Non-pigmented ciliary epithelial cell (primary cell): ENCODE data around the gene SLAMF6.
"Not testable (repeated sequence)": the region's sequence is repeated elsewhere in the genome, so short reads cannot be mapped to it uniquely, and the experiment has no call there.

Experiments
- DNase-seq: peaks from one replicate; pipeline ENCODE4 v3.0.0-alpha.2; 2010; ENCODE audit warnings: low read depth

The SLAMF6 gene

DNA sequence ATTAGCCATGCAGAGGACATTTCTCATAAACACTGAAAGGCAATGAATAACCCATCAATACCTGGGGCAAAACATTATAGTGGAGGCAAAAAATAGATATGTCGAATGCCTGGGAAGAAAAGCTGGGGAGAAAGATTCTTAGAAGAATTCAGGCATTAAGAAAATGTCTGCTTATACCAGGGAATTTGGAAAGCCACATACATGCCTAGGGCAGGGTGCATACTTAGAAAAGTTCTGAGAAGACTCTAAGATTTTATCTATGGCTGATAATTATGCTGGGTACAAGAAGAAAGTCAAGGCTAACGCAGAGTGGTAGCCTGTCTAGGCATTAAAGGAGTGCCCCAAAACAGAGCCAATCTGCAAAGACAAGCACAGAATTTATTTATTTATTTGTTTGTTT is 18.4 kb downstream of the SLAMF6 start:
- DNase-seq, result no peak

DNA sequence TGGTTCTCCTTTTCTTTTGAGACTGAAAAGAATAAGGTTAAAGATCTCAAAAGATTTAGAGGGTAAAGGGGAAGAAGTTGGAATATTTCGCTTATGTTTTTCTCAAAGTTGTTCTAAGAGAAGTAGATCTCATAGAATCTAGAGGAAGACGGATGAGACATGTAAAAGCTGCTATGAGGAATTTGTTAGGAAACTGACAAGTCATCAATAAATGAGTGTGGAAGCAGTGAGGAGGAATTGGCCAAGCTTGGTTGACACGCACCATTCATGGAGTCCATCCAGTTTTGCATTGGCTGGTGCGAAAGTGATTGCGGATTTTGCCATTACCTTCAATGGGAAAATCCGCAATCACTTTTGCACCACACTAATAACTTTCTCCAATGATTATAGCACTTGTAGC is 20.0 kb downstream of the SLAMF6 start:
- no peak for DNase-seq

- DNase-seq, result no peak
Measured at GRCh38 chr1:160500321-160500990, 22.6 kb downstream of the SLAMF6 start.

- no peak for DNase-seq
Measured at GRCh38 chr1:160499631-160500030, 23.4 kb downstream of the SLAMF6 start.

DNA sequence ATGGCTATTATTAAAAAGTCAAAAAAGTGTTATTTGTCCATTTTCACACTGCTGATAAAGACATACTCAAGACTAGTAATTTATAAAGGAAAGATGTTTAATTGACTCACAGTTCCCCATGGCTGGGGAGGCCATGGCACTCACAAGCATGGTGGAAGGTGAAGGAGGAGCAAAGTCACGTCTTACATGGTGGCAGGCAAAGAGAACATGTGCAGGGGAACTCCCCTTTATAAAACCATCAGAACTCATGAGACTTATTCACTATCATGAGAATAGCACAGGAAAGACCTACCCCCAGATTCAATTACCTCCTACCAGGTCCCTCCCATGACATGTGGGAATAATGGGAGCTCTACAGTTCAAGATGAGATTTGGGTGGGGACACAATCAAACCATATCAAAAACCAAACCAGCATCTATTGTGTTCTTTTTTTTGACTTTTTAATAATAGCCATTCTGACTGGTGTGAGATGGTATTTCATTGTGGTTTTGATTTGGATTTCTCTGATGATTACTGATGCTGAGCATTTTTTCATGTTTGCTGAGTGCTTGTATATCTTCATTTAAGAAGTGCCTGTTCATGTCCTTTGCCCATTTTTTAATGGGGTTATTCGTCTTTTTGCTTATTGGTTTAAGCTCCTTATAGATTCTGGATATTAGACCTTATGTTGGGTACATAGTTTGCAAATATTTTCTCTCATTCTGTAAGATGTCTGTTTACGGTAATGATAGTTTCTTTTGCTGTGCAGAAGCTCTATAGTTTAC is 24.6 kb downstream of the SLAMF6 start:
- DNase-seq, result not testable (repeated sequence)

DNA sequence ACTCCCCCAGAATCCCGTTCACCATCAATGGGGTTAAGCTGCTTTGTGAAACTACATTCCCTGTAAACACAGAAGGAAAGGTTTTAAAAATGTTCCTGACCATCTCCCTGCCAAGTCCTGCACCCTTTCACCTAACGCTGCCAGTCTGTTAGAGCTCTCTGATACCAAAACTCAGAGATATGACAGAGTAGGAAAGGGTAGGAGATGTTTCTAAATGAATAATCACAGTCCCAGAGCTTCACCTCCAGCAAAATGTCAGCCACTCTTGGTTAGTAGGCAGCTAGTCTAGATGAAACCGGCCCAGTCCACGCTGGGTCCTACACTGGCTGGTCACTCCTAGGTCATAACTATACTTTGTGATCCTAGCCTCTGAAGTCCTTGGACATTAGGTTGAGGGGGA is 26.7 kb downstream of the SLAMF6 start:
- no peak for DNase-seq

DNA sequence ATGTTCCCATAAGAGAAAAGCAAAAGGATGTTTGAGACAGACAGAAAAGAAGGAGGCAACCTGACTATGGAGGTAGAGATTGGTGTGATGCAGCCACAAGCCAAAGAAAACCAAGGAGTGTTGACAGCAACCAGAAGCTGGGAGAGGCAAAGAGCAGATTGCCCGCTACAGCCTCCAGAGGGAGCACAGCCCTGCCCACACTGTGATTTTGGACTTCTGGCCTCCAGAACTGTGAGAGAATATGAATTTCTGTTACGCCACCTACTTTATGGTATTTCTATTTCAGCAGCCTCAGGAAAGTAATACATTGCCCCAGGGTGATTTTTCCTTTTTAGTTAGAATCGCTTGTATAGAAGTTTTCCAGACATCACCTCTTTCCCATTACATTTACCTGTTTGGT is 28.4 kb downstream of the SLAMF6 start:
- DNase-seq, result no peak

- DNase-seq, result no peak
Measured at GRCh38 chr1:160492617-160493016, 30.4 kb downstream of the SLAMF6 start.

GRCh38 chr1:160491981-160492380 is 31.1 kb downstream of the SLAMF6 start:
- DNase-seq, result no peak

DNA sequence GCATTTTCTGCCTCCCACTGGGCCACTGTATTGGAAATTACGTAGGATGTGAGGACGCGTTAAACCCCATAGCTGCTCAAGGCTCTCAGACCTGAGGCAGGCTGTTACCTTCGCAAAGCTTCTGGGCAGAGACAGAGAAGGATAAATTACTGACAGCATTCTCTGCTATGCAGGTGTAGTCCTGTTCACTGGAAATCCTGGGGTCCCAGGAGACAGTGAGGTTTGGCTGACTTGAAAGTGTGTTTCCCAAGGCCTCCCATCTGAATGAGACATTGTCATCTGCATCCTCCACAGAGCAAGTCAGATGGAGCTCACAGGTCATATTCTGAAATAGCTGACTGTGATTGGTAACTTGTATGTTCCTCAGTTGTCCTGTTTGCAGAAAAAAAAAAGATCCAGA is 32.0 kb downstream of the SLAMF6 start:
- no peak for DNase-seq

- DNase-seq, result no peak
Measured at GRCh38 chr1:160489513-160490261, 33.4 kb downstream of the SLAMF6 start.

DNA sequence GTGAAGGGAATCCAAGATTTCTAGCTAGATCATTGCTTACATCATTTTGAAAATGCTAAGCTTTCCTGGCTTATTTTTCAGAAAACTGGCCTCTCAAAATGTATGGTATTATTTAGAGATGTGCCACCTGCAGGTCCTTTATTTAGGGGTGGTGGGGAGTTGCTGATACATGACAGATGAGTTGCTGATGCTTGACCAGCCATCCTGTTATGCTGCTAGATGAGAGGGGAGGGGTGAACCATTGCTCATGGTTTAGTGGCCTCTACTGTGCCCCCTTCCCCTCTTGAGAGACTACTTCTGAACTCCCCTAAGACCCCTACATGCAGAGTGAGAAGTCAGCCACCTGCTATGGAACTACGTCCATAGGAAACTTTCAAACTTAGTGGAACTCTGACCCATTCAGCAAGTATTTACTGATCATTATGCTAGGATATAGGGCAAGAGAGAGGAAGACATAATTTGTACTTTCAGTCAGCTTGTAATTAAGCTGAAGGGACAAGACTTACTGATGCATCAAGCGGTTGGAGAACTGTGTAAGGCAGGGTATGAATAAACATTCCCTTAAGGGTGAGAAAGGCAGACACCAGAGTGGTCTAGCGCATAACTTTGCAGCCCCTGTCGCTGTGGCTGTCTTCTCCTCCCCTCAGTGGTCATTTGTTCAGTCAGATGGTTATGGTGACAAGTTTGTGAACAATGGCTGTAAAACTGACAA is 34.6 kb downstream of the SLAMF6 start:
- DNase-seq, result no peak

- DNase-seq, result no peak
Measured at GRCh38 chr1:160486453-160486852, 36.6 kb downstream of the SLAMF6 start.

DNA sequence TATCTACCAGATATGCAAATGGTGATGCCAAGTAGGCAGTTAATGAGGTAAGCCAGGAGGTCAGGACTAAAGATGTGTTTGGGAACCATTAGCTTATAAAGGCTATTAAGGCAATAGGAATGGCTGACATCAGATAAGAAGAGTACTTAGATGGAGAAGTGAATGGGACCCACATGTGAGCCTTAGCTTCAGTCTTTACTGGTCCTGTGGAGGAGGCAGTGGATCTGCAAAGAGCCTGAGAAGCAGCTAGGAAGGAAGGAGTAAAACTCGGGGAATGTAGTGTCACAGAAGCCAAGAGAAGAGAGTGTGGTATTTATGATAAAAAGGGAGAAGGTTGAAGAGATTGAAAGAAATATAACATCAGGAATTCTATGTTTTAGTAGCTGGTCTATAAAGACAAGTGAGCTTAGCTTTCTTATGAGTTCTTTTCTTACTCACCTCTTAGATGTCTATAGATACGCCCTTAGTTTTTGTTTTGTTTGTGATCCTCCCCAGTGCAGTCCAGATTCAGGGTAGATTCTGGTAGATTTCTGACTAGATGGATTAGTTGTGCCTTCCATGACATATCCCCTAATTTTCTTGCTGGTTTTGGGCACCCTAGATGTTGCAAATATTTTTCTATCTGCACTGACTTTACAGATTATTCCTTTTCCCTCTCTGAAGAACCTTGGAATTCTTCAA is 39.4 kb downstream of the SLAMF6 start:
- DNase-seq, result no peak

DNA sequence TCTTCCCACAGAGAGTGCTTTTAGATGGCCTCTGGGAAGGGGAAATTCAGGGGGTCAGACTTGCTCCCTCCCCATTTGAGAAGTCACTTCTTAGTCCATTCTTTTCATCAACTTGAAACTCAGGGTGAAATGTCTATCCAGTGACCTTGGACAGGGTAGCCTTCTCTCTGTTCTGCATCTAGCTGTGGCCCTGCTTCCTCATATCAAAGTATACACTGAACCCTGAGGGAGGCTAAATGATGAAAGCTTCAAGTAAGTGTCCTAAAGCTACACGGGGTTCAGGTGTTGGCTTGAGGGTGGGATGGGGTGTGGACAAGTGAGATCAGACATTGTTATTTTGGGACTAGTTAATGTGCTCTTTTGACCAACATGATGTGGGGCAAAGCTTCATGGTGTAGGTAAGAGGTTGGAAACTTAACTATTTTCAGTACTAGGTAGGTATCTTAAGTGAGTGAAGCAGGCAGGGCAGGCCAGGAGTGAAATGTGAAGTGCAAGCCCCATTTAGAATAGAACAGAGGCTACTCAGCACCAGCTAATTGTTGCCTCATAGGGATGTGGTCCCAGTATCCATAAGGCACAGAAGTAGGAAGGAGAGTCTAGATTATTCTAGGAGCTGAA is 41.0 kb downstream of the SLAMF6 start:
- no peak for DNase-seq

DNA sequence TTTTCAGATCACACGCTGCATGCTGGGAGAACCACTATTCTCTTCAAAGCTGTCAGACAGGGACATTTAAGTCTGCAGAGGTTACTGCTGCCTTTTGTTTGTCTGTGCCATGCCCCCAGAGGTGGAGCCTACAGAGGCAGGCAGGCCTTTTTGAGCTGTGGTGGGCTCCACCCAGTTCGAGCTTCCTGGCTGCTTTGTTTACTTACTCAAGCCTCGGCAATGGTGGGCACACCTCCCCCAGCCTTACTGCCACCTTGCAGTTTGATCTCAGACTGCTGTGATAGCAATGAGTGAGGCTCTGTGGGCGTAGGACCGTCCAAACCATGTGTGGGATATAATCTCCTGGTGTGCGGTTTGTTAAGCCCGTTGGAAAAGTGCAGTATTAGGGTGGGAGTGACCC is 42.3 kb downstream of the SLAMF6 start:
- DNase-seq, result not testable (repeated sequence)

DNA sequence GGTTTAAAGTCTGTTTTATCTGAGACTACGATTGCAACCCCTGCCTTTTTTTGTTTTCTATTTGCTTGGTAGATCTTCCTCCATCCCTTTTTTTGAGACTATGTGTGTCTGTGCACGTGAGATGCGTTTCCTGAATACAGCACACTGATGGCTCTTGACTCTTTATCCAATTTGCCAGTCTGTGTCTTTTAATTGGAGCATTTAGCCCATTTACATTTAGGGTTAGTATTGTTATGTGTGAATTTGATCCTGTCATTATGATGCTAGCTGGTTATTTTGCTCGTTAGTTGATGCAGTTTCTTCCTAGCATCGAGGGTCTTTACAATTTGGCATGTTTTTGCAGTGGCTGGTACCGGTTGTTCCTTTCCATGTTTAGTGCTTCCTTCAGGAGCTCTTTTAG is 44.0 kb downstream of the SLAMF6 start:
- not testable (repeated sequence) for DNase-seq

- no peak for DNase-seq
Measured at GRCh38 chr1:160474392-160475242, 48.4 kb downstream of the SLAMF6 start.

DNA sequence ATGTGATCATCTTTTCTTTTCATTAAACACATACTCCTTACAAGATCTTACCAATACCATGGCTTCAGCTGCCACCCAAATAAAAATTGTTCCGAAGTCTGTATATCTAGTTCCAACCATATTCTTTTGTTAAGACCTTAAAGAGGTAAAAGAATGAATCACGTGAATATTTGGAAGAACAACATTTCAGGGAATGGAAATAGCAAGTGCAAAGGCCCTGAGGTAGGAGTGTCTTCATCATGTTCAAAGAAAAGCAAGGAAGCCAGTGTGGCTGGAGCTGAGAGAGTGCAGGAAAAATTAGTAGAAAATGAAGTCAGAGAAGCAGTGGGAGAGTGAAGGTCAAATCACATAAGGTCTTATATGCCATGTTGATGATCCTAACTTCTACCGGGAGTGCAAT is 50.9 kb downstream of the SLAMF6 start:
- DNase-seq, result no peak

DNA sequence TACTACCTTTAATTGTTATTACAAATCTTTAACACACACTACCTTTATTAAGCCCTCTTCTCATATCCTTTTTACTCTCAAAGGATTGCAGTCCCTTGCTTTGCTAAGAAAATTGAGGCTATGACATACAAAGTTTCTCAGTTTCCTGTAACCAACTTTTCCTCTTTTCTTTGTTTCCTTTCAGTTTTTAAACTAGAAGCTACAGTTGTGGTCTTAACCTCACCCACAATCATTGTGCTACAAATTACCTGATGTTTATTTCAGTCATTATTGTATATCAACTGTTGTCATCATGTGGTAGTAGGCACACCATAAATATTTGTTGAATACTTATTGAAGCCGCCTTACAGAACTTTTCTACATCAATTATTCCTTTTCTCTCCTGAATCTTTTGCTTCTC is 51.8 kb downstream of the SLAMF6 start:
- DNase-seq, result no peak
